CD14-positive monocyte (primary cell): ENCODE results near the gene FAAP20. TPM values are rescaled to one million over a fixed set of nuclear protein-coding genes. Genes with fewer than 3 reads are reported as not detected.
A peak's percentile ranks its signal among the peaks of the same experiment; 100 is the strongest.

Experiments
- DNase-seq, 3 donors: peaks; one replicate each; pipeline ENCODE4 v3.0.0-alpha.2; 2011 to 2022
- H2AFZ ChIP-seq: 2 replicates; pipeline ENCODE4 v1.6.0; 2012; ENCODE audit warnings: mild to moderate bottlenecking, low read depth, low read length, inconsistent platforms; ENCODE audit not compliant: insufficient read depth, poor library complexity, severe bottlenecking
- H3K27ac ChIP-seq, 2 donors: 1 replicate in 1 of 2; 2 replicates in 1 of 2; pipeline ENCODE4 v1.5.1; 2012 to 2013; ENCODE audit warnings: low read length in 2 of 2, control low read depth in 1 of 2, inconsistent platforms in 1 of 2, low read depth in 1 of 2, mild to moderate bottlenecking in 1 of 2
- H3K27me3 ChIP-seq, 2 donors: one replicate each; pipeline versions ENCODE4 v1.6.0 to v1.6.1; 2011 to 2013; ENCODE audit warnings: low read length in 2 of 2; ENCODE audit not compliant: control insufficient read depth in 2 of 2, insufficient read depth in 2 of 2
- H3K36me3 ChIP-seq, 2 donors: replicated peaks in 1 of 2; 1 replicate in 1 of 2; 2 replicates in 1 of 2; pipeline versions ENCODE4 v1.5.1 to v1.6.1; 2012 to 2013; ENCODE audit warnings: low read length in 2 of 2, control low read depth in 1 of 2, inconsistent platforms in 1 of 2, mild to moderate bottlenecking in 1 of 2; ENCODE audit not compliant: insufficient read depth in 2 of 2, control insufficient read depth in 1 of 2
- H3K4me1 ChIP-seq, 2 donors: 1 replicate in 1 of 2; 2 replicates in 1 of 2; pipeline versions ENCODE4 v1.5.1 to v1.6.1; 2012 to 2013; ENCODE audit warnings: low read length in 2 of 2, control low read depth in 1 of 2, inconsistent platforms in 1 of 2, mild to moderate bottlenecking in 1 of 2, moderate library complexity in 1 of 2; ENCODE audit not compliant: insufficient read depth in 2 of 2, control insufficient read depth in 1 of 2
- H3K4me2 ChIP-seq: replicated peaks from 2 replicates; pipeline ENCODE3; 2012; ENCODE audit warnings: low read length, moderate library complexity, mild to moderate bottlenecking; ENCODE audit not compliant: poor library complexity, severe bottlenecking; ENCODE audit errors: extremely low read depth
- H3K4me3 ChIP-seq, 3 experiments: fragments of 200-600 bp in 1 of 3; sonication (generic) in 1 of 3; replicated peaks in 1 of 3; 1 replicate in 2 of 3; 2 replicates in 1 of 3; pipeline ENCODE4 v1.5.1; 2011 to 2013; ENCODE audit warnings: low read length in 3 of 3, mild to moderate bottlenecking in 3 of 3, control low read depth in 2 of 3, low read depth in 2 of 3, inconsistent platforms in 1 of 3, moderate library complexity in 1 of 3
- H3K79me2 ChIP-seq: 2 replicates; pipeline ENCODE4 v1.6.0; 2012; ENCODE audit warnings: mild to moderate bottlenecking, control low read depth, inconsistent platforms, low read length, moderate library complexity; ENCODE audit not compliant: insufficient read depth
- H3K9ac ChIP-seq: 2 replicates; pipeline ENCODE4 v1.6.0; 2017; ENCODE audit warnings: low read length, mild to moderate bottlenecking; ENCODE audit not compliant: insufficient read depth, poor library complexity, severe bottlenecking
- H3K9me3 ChIP-seq, 2 donors: replicated peaks in 1 of 2; 1 replicate in 1 of 2; 2 replicates in 1 of 2; pipeline versions ENCODE4 v1.5.1 to v1.6.1; 2012 to 2013; ENCODE audit warnings: low read length in 2 of 2, control low read depth in 1 of 2; ENCODE audit not compliant: control insufficient read depth in 1 of 2, insufficient read depth in 1 of 2
- H4K20me1 ChIP-seq: 2 replicates; pipeline ENCODE4 v1.6.0; 2012; ENCODE audit warnings: mild to moderate bottlenecking, low read length, control low read depth, moderate library complexity; ENCODE audit not compliant: insufficient read depth
- H3K27ac Mint-ChIP-seq, 7 donors: one replicate each; pipeline ENCODE4 v1.8.0; 2020; ENCODE audit warnings: mild to moderate bottlenecking in 7 of 7, mixed read lengths in 7 of 7, moderate library complexity in 6 of 7, inconsistent platforms in 2 of 7
- H3K27me3 Mint-ChIP-seq, 3 donors: one replicate each; pipeline ENCODE4 v1.8.0; 2021 to 2022; ENCODE audit warnings: low read depth in 3 of 3, mild to moderate bottlenecking in 3 of 3, mixed read lengths in 3 of 3, moderate library complexity in 3 of 3, inconsistent platforms in 1 of 3
- H3K36me3 Mint-ChIP-seq, 2 donors: one replicate each; pipeline ENCODE4 v1.8.0; 2020; ENCODE audit warnings: mixed read lengths in 2 of 2, inconsistent platforms in 1 of 2, mild to moderate bottlenecking in 1 of 2
- H3K4me1 Mint-ChIP-seq: one replicate; pipeline ENCODE4 v1.8.0; 2020; ENCODE audit warnings: mild to moderate bottlenecking, mixed read lengths
- H3K4me3 Mint-ChIP-seq, 2 donors: one replicate each; pipeline ENCODE4 v1.8.0; 2020; ENCODE audit warnings: mild to moderate bottlenecking in 2 of 2, mixed read lengths in 2 of 2, moderate library complexity in 1 of 2
- H3K9me3 Mint-ChIP-seq, 7 donors: one replicate each; pipeline ENCODE4 v1.8.0; 2020 to 2022; ENCODE audit warnings: mixed read lengths in 7 of 7, mild to moderate bottlenecking in 6 of 7, moderate library complexity in 6 of 7, inconsistent platforms in 2 of 7
- CTCF ChIP-seq: fragments of 200-600 bp; IDR thresholded peaks from one replicate; pipeline ENCODE4 v1.8.0; 2022; ENCODE audit warnings: antibody characterized with exemption, mild to moderate bottlenecking
- WGBS: methylation state at CpG from one replicate; pipeline ENCODE4 v1.1.5; 2013; ENCODE audit warnings: missing lambda C conversion rate; ENCODE audit not compliant: insufficient coverage; 5-methylcytosine and 5-hydroxymethylcytosine counted together
- intact Hi-C, 2 donors: fragments of 100-400 bp; cut with micrococcal nuclease; formaldehyde crosslinking; loops; one replicate each; pipeline versions ENCODE4 v1.15.0 to v1.15.1; 2023
- polyA plus RNA-seq, 3 donors: library from polyadenylated mRNA; depleted of rRNA in 1 of 3; unstranded in 2 of 3; stranded (reverse) in 1 of 3; fragments of 300-500 nt in 2 of 3; fragments of >200 nt in 1 of 3; fragmentation: Illumina TruSeq in 2 of 3; gene quantifications; 1 replicate in 2 of 3; 2 replicates in 1 of 3; pipeline ENCODE4 v1.2.3, GENCODE V29; 2012 to 2021

Gene FAAP20
- polyA plus RNA-seq, 3 donors = 11.8 to 49.3 (median 35.1) TPM

- Mint-ChIP-seq H3K27me3 (peaks cover 9 to 28% (median 18%) of the 10 kb centered on the region in 3 donors), H3K36me3 (no peaks in the 10 kb centered on the region), H3K27ac (peak overlapping the region in 4 of 7 donors; percentile 10 to 54 (median 39)), H3K9me3 (no peaks in the 10 kb centered on the region), H3K4me1 (peaks cover 11% of the 10 kb centered on the region), H3K4me3 (peak overlapping the region; percentile 45 to 53)
- no peaks in the 10 kb centered on the region for H3K9me3 ChIP-seq
- H3K27ac ChIP-seq = peak overlapping the region in 1 of 2 donors; percentile 13
- H3K9ac ChIP-seq = peak overlapping the region; percentile 49
- peak overlapping the region; percentile 74 for H2AFZ ChIP-seq
- H3K4me2 ChIP-seq = peak overlapping the region; percentile 60
- H3K27me3 ChIP-seq = peaks cover 0 to 9% of the 10 kb centered on the region in 2 donors
- TF ChIP-seq CTCF = peak; percentile 46
- no peaks in the 10 kb centered on the region for H3K79me2 ChIP-seq
- H3K36me3 ChIP-seq = no peaks in the 10 kb centered on the region
- H3K4me3 ChIP-seq = peak overlapping the region in 2 of 3 experiments; percentile 16 to 58
- intact Hi-C loops = no loop called here
- no peaks in the 10 kb centered on the region for H4K20me1 ChIP-seq
- peaks cover 17 to 22% of the 10 kb centered on the region in 2 donors for H3K4me1 ChIP-seq
- peak; percentile 74 to 91 (median 86) for DNase-seq
- 13% methylated on average over 44 of the region's 49 CpGs for WGBS
Observed at GRCh38 chr1:2212532-2213491, 18.2 kb upstream of the FAAP20 start.

GRCh38 chr1:2212274-2212531 lies 17.6 kb upstream of the FAAP20 start:
- Histone ChIP-seq H3K9me3 (no peaks in the 10 kb centered on the region), H3K4me3 (no peak overlapping the region), H4K20me1 (no peaks in the 10 kb centered on the region), H3K27me3 (peaks cover 0 to 15% of the 10 kb centered on the region in 2 donors), H3K4me1 (peaks cover 17 to 22% of the 10 kb centered on the region in 2 donors), H3K79me2 (no peaks in the 10 kb centered on the region), H2AFZ (peak overlapping the region; percentile 74), H3K9ac (no peak overlapping the region), H3K4me2 (peak overlapping the region; percentile 60), H3K36me3 (no peaks in the 10 kb centered on the region), H3K27ac (no peak overlapping the region)
- H3K27me3 Mint-ChIP-seq = peaks cover 13 to 30% (median 14%) of the 10 kb centered on the region in 3 donors
- intact Hi-C loops = no loop called here
- peak overlapping the region in 1 of 7 donors; percentile 53 for H3K27ac Mint-ChIP-seq
- H3K9me3 Mint-ChIP-seq = no peaks in the 10 kb centered on the region
- peaks cover 11% of the 10 kb centered on the region for H3K4me1 Mint-ChIP-seq
- no peak overlapping the region for H3K4me3 Mint-ChIP-seq
- no peaks in the 10 kb centered on the region for H3K36me3 Mint-ChIP-seq
- TF ChIP-seq CTCF = no peak
- no peak for DNase-seq
- 82% methylated on average over 6 of the region's 10 CpGs for WGBS
